Activated CD4-positive, alpha-beta T cell treated with anti-CD3 and anti-CD28 coated beads, Interleukin-2, Interleukin-6, amounts not matched to agents 100 ng/mL and 50 ng/mL, durations not matched to agents 16 hours and 8 hours (primary cell): ENCODE results near the gene TSPAN31.

Experiments used
- DNase-seq: peaks from one replicate; pipeline ENCODE4 v3.0.0-alpha.2; 2020

The TSPAN31 gene

GRCh38 chr12:57797933-57798332 is 53.1 kb downstream of the TSPAN31 start:
- DNase-seq, result no peak
